Measurements from ENCODE around the gene TFCP2L1. TPM values are rescaled to one million over a fixed set of nuclear protein-coding genes. Genes with fewer than 3 reads are reported as not detected.

Gene TFCP2L1
- total RNA-seq, 1 experiment from 2014 or later = 1.8 TPM

DNA sequence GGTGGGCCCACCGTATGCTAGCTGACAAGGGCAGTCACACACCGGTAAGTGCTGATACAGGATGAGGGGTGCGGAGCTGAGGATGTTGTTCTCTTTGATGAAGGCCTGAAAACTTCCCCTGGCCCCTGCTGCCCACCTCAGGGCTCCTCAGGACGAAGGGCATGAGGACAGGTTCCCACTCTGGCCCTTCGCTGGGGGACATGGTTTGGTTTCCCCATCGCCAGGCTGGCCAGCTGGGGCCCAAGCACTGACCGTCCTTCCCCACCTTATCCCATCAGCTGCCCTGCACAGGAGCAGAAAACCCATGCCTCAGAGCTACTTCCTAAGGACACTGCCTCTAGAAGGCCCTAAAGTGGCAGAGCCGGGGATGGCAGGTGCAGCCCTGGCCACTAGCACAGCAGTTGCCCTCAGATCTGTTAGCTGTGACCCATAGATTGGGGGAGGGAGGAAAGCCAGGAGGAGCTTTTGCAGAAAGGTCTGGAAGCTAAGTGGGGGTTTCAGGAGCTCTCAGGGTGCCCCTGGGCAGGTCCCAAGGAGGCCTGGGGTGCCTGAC lies 66.5 kb downstream of the TFCP2L1 start:
- H3K27me3 ChIP-seq (ENCODE audit: insufficient read depth, low read length) = no peaks in the 10 kb centered on the region
- H3K4ac ChIP-seq (ENCODE audit: low read depth, low read length) = no peak overlapping the region
- H4K5ac ChIP-seq (ENCODE audit: insufficient read length, low read depth, low read length) = no peak overlapping the region
- Mint-ChIP-seq H3K9me3 (no peaks in the 10 kb centered on the region; a peak in 1 of 5 replicates), H3K27ac (no peak overlapping the region; a peak in 1 of 7 replicates), H3K36me3 (ENCODE audit: insufficient read depth in 1 of 3, low read depth in 3 of 3) (no peaks in the 10 kb centered on the region), H3K4me1 (peaks cover 11 to 14% of the 10 kb centered on the region in 2 experiments), H3K27me3 (ENCODE audit: low read depth) (peaks cover 5% of the 10 kb centered on the region), H3K4me3 (no peak overlapping the region)
- no peaks in the 10 kb centered on the region for H3K79me1 ChIP-seq (ENCODE audit: insufficient read depth, low read depth, low read length, poor library complexity, severe bottlenecking)
- H4K20me1 ChIP-seq (ENCODE audit: control insufficient read depth, insufficient read depth, insufficient read length) = no peaks in the 10 kb centered on the region
- no peak overlapping the region for H3T11ph ChIP-seq (ENCODE audit: low read length)
- H2AK5ac ChIP-seq (ENCODE audit: insufficient read length, low read length) = no peak overlapping the region
- no peak overlapping the region for H2BK12ac ChIP-seq (ENCODE audit: insufficient read length, low read depth, low read length)
- no peak overlapping the region for H2BK20ac ChIP-seq (ENCODE audit: low read depth, low read length, poor library complexity, severe bottlenecking)
- no CpG with 5 or more reads among the region's 8 CpGs for WGBS (ENCODE audit: extremely low coverage, insufficient read length, low lambda C conversion rate)
- H3K18ac ChIP-seq (ENCODE audit: insufficient read length, low read depth, low read length) = no peak overlapping the region
- no peaks in the 10 kb centered on the region for H3K4me1 ChIP-seq (ENCODE audit: insufficient read depth, low read length)
- no peak overlapping the region for H2BK5ac ChIP-seq (ENCODE audit: insufficient read length, low read length)
- TF ChIP-seq CTCF (conservative IDR thresholded peaks at IDR 0.05) = no peak
- no peak overlapping the region for H3K56ac ChIP-seq (ENCODE audit: insufficient read length, low read depth, low read length)
- H2BK120ac ChIP-seq (ENCODE audit: low read depth, low read length, poor library complexity, severe bottlenecking) = no peak overlapping the region
- H3K23ac ChIP-seq (ENCODE audit: insufficient read length, low read depth, low read length) = no peak overlapping the region
- H3K23me2 ChIP-seq (ENCODE audit: insufficient read length, low read depth, low read length, poor library complexity, severe bottlenecking) = no peaks in the 10 kb centered on the region
- no peak overlapping the region for H2BK15ac ChIP-seq (ENCODE audit: low read depth, low read length)
- H3K4me2 ChIP-seq (ENCODE audit: insufficient read depth, insufficient read length, low read length) = no peak overlapping the region
- H3K9ac ChIP-seq (ENCODE audit: extremely low read depth, insufficient read length, low read length) = no peak overlapping the region
- no peak overlapping the region for H4K91ac ChIP-seq (ENCODE audit: insufficient read length, low read depth, low read length)
- no peaks in the 10 kb centered on the region for H3K9me3 ChIP-seq (ENCODE audit: control insufficient read depth, low read depth, low read length)
- no peak overlapping the region for H2AFZ ChIP-seq (ENCODE audit: low read length)
- H3K27ac ChIP-seq (ENCODE audit: insufficient read length, low read depth, low read length) = no peak overlapping the region
- no peak overlapping the region for H3K14ac ChIP-seq (ENCODE audit: insufficient read depth, low read length)
- no peak for DNase-seq
- no peaks in the 10 kb centered on the region for H3K79me2 ChIP-seq (ENCODE audit: insufficient read depth, low read length)
- no peak overlapping the region for H4K8ac ChIP-seq (replicated peaks; ENCODE audit: insufficient read length, low read depth, low read length)

Data from H9 (cell line).